ENCODE measurements around the gene TPM2.

GRCh38 chr9:35723908-35724307 is 34.2 kb upstream of the TPM2 start:
- no peak for TF ChIP-seq CTCF (IDR thresholded peaks at IDR 0.05; ENCODE audit: low read depth, low read length)
- no peak for TF ChIP-seq EZH2phosphoT487 (IDR thresholded peaks at IDR 0.05; ENCODE audit: low read depth)

Measured in OCI-LY3 (cell line).